ENCODE measurements around the gene SDE2.

- no peak for TF ChIP-seq EP300 (IDR thresholded peaks at IDR 0.05)
- TF ChIP-seq, protein P1, sequence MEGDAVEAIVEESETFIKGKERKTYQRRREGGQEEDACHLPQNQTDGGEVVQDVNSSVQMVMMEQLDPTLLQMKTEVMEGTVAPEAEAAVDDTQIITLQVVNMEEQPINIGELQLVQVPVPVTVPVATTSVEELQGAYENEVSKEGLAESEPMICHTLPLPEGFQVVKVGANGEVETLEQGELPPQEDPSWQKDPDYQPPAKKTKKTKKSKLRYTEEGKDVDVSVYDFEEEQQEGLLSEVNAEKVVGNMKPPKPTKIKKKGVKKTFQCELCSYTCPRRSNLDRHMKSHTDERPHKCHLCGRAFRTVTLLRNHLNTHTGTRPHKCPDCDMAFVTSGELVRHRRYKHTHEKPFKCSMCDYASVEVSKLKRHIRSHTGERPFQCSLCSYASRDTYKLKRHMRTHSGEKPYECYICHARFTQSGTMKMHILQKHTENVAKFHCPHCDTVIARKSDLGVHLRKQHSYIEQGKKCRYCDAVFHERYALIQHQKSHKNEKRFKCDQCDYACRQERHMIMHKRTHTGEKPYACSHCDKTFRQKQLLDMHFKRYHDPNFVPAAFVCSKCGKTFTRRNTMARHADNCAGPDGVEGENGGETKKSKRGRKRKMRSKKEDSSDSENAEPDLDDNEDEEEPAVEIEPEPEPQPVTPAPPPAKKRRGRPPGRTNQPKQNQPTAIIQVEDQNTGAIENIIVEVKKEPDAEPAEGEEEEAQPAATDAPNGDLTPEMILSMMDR (IDR thresholded peaks at IDR 0.05): no peak
Measured at GRCh38 chr1:226004396-226004795, 5.3 kb upstream of the SDE2 start.
